Measurements from ENCODE around the gene CCNY. TPM values are rescaled to one million over a fixed set of nuclear protein-coding genes. Genes with fewer than 3 reads are reported as not detected.

The CCNY gene
- total RNA-seq, 1 donor from 2014 or later = 29.4 TPM

- DNase-seq = peak; percentile 42
Measured at GRCh38 chr10:35564341-35564968, 228.1 kb downstream of the CCNY start.

- DNase-seq = no peak
Measured at GRCh38 chr10:35565602-35566081, 229.3 kb downstream of the CCNY start.

GRCh38 chr10:35567951-35568350 is 231.6 kb downstream of the CCNY start:
- no peak for DNase-seq

GRCh38 chr10:35568483-35569015 is 232.2 kb downstream of the CCNY start:
- no peak for DNase-seq

- no peak for DNase-seq
Measured at GRCh38 chr10:35569111-35569707, 232.9 kb downstream of the CCNY start.

GRCh38 chr10:35569836-35570235 is 233.5 kb downstream of the CCNY start:
- DNase-seq = no peak

GRCh38 chr10:35570397-35570796 is 234.1 kb downstream of the CCNY start:
- DNase-seq = no peak

- DNase-seq = no peak
Measured at GRCh38 chr10:35572583-35572982, 236.3 kb downstream of the CCNY start.

- DNase-seq = no peak
Measured at GRCh38 chr10:35573796-35574195, 237.5 kb downstream of the CCNY start.

GRCh38 chr10:35574924-35575352 is 238.6 kb downstream of the CCNY start:
- DNase-seq = no peak

- DNase-seq = no peak
Measured at GRCh38 chr10:35575640-35576039, 239.3 kb downstream of the CCNY start.

- DNase-seq = no peak
Measured at GRCh38 chr10:35576730-35577129, 240.4 kb downstream of the CCNY start.

GRCh38 chr10:35577926-35578617 is 241.8 kb downstream of the CCNY start:
- DNase-seq = peak; percentile 5

GRCh38 chr10:35578618-35578956 is 242.3 kb downstream of the CCNY start:
- DNase-seq = no peak

GRCh38 chr10:35579116-35579515 is 242.8 kb downstream of the CCNY start:
- DNase-seq = no peak

- no peak for DNase-seq
Measured at GRCh38 chr10:35579726-35580422, 243.6 kb downstream of the CCNY start.

- no peak for DNase-seq
Measured at GRCh38 chr10:35580423-35580770, 244.1 kb downstream of the CCNY start.

- DNase-seq = no peak
Measured at GRCh38 chr10:35581655-35582054, 245.3 kb downstream of the CCNY start.

- DNase-seq = no peak
Measured at GRCh38 chr10:35584946-35585345, 248.6 kb downstream of the CCNY start.

GRCh38 chr10:35585356-35585755 is 249.0 kb downstream of the CCNY start:
- DNase-seq = no peak

GRCh38 chr10:35585903-35586535 is 249.7 kb downstream of the CCNY start:
- no peak for DNase-seq

- no peak for DNase-seq
Measured at GRCh38 chr10:35588836-35589235, 252.5 kb downstream of the CCNY start.
